ENCODE data around the gene RIPOR2. TPM values are rescaled to one million over a fixed set of nuclear protein-coding genes. Genes with fewer than 3 reads are reported as not detected.

The RIPOR2 gene
- total RNA-seq, 1 experiment from 2014 or later, result 5.0 TPM

- no peak overlapping the region for H2BK12ac ChIP-seq (ENCODE audit: insufficient read length, low read depth, low read length)
- no peak overlapping the region for H3K4me3 Mint-ChIP-seq
- H3K79me2 ChIP-seq (ENCODE audit: insufficient read depth, low read length), result no peaks in the 10 kb centered on the region
- no peak overlapping the region for H3K56ac ChIP-seq (ENCODE audit: insufficient read length, low read depth, low read length)
- H2AFZ ChIP-seq (ENCODE audit: low read length), result no peak overlapping the region
- no peaks in the 10 kb centered on the region for H3K27me3 ChIP-seq (ENCODE audit: insufficient read depth, low read length)
- H3K36me3 Mint-ChIP-seq (ENCODE audit: insufficient read depth in 1 of 3, low read depth in 3 of 3), result peaks cover 5 to 8% (median 6%) of the 10 kb centered on the region in 3 experiments; a peak in 4 of 7 replicates
- DNase-seq, result no peak
- no peaks in the 10 kb centered on the region for H3K4me1 ChIP-seq (ENCODE audit: insufficient read depth, low read length)
- no peaks in the 10 kb centered on the region for H3K23me2 ChIP-seq (ENCODE audit: insufficient read length, low read depth, low read length, poor library complexity, severe bottlenecking)
- H4K91ac ChIP-seq (ENCODE audit: insufficient read length, low read depth, low read length), result no peak overlapping the region
- no peak for TF ChIP-seq CTCF (conservative IDR thresholded peaks at IDR 0.05)
- WGBS (ENCODE audit: extremely low coverage, insufficient read length, low lambda C conversion rate), result no CpG with 5 or more reads among the region's 5 CpGs
- no peaks in the 10 kb centered on the region for H3K27me3 Mint-ChIP-seq (ENCODE audit: low read depth)
- H3K23ac ChIP-seq (ENCODE audit: insufficient read length, low read depth, low read length), result no peak overlapping the region
- H3K9ac ChIP-seq (ENCODE audit: extremely low read depth, insufficient read length, low read length), result no peak overlapping the region
- H3K18ac ChIP-seq (ENCODE audit: insufficient read length, low read depth, low read length), result no peak overlapping the region
- H4K20me1 ChIP-seq (ENCODE audit: control insufficient read depth, insufficient read depth, insufficient read length), result no peaks in the 10 kb centered on the region
- no peak overlapping the region for H4K5ac ChIP-seq (ENCODE audit: insufficient read length, low read depth, low read length)
- no peaks in the 10 kb centered on the region for H3K79me1 ChIP-seq (ENCODE audit: insufficient read depth, low read depth, low read length, poor library complexity, severe bottlenecking)
- H2BK20ac ChIP-seq (ENCODE audit: low read depth, low read length, poor library complexity, severe bottlenecking), result no peak overlapping the region
- H3K4me2 ChIP-seq (ENCODE audit: insufficient read depth, insufficient read length, low read length), result no peak overlapping the region
- no peak overlapping the region for H4K8ac ChIP-seq (replicated peaks; ENCODE audit: insufficient read length, low read depth, low read length)
- H2BK15ac ChIP-seq (ENCODE audit: low read depth, low read length), result no peak overlapping the region
- peaks cover 4 to 5% of the 10 kb centered on the region in 2 experiments; a peak in 2 of 4 replicates for H3K4me1 Mint-ChIP-seq
- no peak overlapping the region for H3K14ac ChIP-seq (ENCODE audit: insufficient read depth, low read length)
- H2AK5ac ChIP-seq (ENCODE audit: insufficient read length, low read length), result no peak overlapping the region
- no peak overlapping the region; a peak in 1 of 7 replicates for H3K27ac Mint-ChIP-seq
- H3K4ac ChIP-seq (ENCODE audit: low read depth, low read length), result no peak overlapping the region
- H2BK5ac ChIP-seq (ENCODE audit: insufficient read length, low read length), result no peak overlapping the region
- no peak overlapping the region for H3K27ac ChIP-seq (ENCODE audit: insufficient read length, low read depth, low read length)
- H3K9me3 ChIP-seq (ENCODE audit: control insufficient read depth, low read depth, low read length), result no peaks in the 10 kb centered on the region
- no peak overlapping the region for H3T11ph ChIP-seq (ENCODE audit: low read length)
- H3K9me3 Mint-ChIP-seq, result no peaks in the 10 kb centered on the region
- no peak overlapping the region for H2BK120ac ChIP-seq (ENCODE audit: low read depth, low read length, poor library complexity, severe bottlenecking)
These were observed 96.8 kb downstream of the RIPOR2 start for GRCh38 chr6:24838994-24839393.

Data from H9 (cell line).